HG03103 (cell line): ENCODE results near the gene SPO11.

Experiments
- ATAC-seq: cut with Tn5 transposase; IDR thresholded peaks from one replicate; pipeline ENCODE4 v1.9.1; 2021; ENCODE audit warnings: low read depth; ENCODE audit not compliant: unreplicated experiment

Gene SPO11

GRCh38 chr20:57372581-57373350 is 43.2 kb downstream of the SPO11 start:
- ATAC-seq: no peak

DNA sequence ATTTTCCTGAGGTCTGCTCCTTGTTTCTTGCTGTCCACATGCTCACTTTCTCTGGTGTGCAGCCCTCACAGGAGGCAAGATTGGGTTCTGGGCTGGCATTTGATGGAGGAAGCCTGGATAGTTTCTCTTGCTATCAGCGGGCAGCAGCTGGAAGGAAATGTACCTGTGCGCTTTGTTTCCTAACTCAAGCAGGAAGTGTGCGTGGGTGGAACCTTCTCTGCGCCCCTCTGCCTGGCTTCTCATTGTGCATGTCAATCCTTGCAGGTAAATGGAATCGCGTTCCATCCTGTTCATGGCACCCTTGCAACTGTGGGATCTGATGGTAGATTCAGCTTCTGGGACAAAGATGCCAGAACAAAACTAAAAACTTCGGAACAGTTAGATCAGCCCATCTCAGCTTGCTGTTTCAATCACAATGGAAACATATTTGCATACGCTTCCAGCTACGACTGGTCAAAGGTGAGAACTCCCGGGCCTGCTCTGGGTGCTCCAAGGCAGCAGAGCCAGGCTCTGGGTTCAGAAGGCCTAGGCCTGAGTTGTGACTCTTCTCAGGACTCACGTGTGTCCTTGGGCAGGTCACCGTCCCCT is 44.8 kb downstream of the SPO11 start:
- no peak for ATAC-seq

GRCh38 chr20:57374931-57375651 is 45.5 kb downstream of the SPO11 start:
- ATAC-seq: no peak

DNA sequence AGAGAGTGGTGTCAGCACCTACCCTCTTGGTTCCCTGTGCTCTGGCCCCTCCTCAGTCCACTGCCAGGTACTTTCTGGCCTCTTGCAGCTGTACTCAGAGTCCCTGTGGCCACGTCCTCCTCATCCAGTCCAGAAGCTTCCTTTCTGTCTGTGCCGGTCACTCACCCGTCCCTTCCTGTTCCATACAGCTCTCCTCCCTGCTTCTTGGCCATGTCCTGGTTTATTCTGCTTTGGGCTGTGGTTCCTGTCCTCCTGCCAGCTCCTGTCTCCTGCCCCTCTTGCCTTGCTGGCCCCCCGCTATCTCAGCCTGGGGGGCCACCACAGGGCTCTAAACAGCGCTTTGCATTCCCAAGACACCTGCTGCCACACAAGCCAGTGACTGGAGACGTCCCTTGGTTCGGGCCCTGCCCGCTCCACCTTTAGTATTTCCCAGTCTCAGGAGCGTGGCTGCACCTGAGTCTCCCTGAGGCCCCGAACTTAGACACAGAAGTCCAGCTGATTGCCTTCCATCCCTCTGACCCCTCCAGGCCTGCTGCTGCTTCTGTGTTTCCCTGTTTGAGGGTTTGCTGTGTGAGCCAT is 46.1 kb downstream of the SPO11 start:
- no peak for ATAC-seq

GRCh38 chr20:57377350-57377749 is 47.7 kb downstream of the SPO11 start:
- ATAC-seq: no peak

DNA sequence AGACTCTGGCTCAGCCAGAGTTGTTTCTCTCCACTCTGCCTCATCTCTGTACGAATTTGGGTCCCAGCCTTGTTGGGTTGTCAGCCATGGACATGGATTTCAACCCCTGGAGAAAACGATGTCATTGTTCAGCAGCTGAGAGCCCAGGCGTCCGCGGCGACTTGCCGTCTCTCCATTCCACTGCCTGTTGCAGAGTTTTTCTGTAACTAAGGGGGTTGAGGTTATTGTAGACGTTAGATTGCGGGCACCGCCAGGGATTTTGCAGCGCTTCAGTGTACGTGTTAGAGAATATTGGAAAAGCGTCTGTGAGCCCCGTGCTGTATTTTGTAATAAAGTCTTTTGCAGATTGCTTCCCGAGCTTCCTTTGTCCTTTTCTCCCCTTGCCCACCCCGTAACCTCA is 48.5 kb downstream of the SPO11 start:
- ATAC-seq: no peak

- no peak for ATAC-seq
These were observed 49.2 kb downstream of the SPO11 start for GRCh38 chr20:57378646-57379262.

- ATAC-seq: no peak
These were observed 49.7 kb downstream of the SPO11 start for GRCh38 chr20:57379263-57379647.

- no peak for ATAC-seq
These were observed 50.6 kb downstream of the SPO11 start for GRCh38 chr20:57380081-57380750.

GRCh38 chr20:57381596-57382503 is 52.2 kb downstream of the SPO11 start:
- no peak for ATAC-seq

- no peak for ATAC-seq
These were observed 52.9 kb downstream of the SPO11 start for GRCh38 chr20:57382516-57382915.

DNA sequence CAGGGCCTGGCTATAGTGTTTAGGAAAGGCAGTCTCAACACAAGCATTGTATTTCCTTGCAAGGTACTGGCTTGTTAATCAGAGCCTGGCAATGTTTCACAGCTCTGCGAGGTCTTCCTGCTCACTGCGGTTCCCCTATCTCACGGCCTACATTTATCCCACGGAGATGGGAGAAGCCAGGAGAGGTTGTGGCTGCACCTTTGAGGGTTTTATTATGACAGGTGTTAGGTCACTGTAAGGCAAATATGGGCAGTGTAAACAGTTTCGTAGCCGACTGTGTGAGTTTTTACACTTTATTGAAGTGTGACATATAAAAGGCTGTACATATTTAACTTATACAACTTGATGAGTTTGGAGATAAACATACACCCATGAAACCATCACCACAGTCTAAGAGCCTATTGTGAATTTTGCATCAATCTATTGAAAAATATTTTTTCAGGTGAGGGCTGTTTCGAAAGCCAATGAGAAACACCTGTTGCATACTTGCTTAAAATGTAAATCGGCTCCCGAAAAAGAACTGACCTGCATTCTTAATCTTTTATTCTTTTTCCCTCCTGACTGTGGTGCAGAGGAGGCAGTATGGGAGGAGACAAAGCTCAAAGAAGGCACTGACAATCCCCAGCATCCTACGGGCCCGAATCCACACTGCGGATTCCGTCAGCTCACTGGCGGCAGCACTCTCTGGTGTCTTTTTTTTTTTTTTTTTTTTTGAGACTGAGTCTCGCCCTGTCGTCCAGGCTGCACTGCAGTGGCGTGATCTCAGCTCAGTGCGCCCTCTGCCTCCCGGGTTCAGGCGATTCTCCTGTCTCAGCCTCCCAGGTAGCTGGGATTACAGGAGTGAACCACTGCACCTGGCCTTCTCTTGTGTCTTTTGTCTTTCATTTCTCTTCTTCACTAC is 54.1 kb downstream of the SPO11 start:
- no peak for ATAC-seq

DNA sequence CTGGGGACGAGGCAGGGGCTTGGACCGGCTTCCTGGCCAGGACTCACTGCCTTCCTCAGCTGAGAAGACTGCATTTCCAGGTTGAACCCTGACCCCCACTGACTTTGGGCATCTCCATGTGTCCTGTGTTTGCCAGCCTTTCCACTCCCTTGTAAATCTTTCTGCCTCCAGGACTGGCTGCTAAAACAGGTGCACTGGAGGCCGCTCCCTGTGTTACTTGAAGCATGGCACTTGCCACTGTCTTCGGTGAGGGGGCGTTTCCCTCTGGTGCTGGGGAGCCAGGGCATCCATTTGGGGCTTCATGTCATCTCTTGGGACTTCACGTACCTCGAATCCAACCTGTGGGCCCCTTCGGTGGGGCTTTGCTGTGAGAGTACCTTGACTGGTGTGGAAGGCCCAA is 54.9 kb downstream of the SPO11 start:
- ATAC-seq: no peak

DNA sequence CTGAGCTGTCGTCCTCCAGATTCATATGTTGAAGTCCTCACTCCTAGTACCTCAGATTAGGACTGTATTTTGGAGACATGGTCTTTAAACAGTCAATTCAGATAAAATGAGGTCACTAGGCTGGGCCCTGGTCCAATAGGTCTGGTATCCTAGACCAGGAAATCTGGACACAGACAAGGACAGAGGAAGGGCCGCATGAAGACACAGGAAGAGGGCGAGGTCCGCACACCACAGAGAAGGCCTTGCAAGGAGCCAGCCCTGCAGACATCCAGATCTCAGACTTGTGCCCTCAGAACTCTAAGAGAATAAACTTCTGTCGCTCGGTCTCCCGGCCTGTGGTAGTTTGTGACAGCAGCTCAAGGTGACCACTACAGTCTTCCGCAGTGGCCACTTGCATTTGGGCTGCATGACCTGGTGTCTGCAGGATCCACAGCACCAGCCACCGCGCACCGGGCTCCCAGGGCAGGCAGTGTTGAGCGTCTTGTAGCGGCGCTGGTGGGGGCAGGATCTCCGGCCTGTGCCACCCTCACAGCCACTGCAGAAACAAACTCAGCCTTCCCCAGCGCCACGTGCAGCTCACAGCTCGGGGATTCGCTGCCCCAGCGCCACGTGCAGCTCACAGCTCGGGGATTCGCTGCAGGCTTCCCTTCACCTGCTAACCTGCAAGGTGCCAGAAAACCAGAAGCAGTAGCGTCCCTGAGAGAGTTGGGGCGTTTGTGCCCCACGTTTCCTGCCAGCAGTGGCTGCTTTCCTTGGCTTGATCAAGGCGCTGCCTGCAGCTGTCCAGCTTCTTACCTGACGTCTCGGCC is 55.6 kb downstream of the SPO11 start:
- no peak for ATAC-seq

- ATAC-seq: no peak
These were observed 56.3 kb downstream of the SPO11 start for GRCh38 chr20:57385940-57386339.

- ATAC-seq: no peak
These were observed 57.2 kb downstream of the SPO11 start for GRCh38 chr20:57386762-57387161.

DNA sequence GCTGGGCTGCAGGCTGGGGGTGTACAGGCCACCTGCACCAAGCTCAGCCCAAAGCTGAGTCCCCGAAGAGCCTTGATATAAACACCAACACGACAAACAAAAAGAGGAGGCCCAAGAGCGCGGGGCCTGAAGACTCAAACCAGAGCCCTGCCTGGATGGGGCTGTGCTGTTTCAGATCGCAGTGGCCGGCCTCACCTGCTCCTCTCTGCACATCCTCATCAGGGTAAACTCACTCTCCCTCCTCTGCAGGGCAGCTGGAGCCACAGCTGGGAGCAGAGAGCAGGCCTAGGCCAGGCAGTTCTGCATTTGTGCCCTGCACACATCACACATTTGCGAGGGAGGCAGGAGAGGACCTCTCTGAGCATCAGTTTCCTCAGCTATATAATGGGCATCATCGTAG is 57.9 kb downstream of the SPO11 start:
- no peak for ATAC-seq

DNA sequence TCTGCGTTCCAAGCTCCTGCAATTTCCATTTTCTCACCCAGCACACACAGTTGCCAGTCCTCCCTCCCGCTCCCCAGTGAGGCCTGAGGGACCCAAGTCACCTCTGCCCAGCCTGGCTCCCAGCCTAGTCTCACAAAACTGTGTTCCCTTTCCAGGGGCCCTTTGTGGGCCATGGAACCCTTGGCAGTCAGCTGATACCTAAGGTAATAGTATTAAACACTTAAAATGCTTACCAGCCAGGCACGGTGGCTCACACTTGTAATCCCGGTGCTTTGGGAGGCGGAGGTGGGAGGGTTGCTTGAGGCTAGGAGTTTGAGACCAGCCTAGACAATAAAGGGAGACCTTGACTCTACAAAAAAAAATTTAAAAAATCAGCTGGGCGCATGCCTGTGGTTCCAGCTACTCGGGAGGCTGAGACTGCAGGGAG is 58.4 kb downstream of the SPO11 start:
- ATAC-seq: no peak
